Lower leg skin (tissue), 3 donors: ENCODE measurements around the gene GIT2.

Experiments
- POLR2A ChIP-seq, 2 donors: fragments of 450-650 bp; IDR thresholded peaks; one replicate each; pipeline ENCODE4 v1.6.1; 2016 to 2017; ENCODE audit warnings: antibody characterized with exemption in 2 of 2, mild to moderate bottlenecking in 1 of 2, moderate library complexity in 1 of 2
- TF ChIP-seq, protein P1 (sequence below), 3 donors: fragments of 450-650 bp; IDR thresholded peaks; one replicate each; pipeline ENCODE4 v1.5.1; 2016; ENCODE audit warnings: antibody characterized with exemption in 3 of 3, mild to moderate bottlenecking in 3 of 3, moderate library complexity in 2 of 3

DNA sequence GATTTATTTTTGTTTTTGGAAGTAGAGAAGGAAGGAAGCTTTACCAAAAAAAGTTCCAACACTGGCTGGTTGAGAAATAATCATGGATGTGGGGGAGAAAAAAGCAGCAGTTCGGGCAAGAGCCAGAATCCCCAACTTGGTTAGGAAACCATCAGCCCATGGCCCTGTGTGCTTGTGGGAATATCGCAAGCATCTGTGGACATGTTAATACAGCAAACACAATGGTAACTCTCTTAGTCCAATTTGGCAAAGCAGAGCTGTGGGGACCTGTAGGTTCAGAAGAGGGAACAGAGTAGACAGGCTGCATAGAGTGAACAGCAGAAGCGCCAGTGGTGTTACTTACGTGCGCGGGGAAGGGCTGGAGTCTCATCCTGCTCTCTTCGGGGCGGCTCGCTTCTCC lies 49.3 kb downstream of the GIT2 start:
- TF ChIP-seq POLR2A (IDR thresholded peaks at IDR 0.05): no peak
- TF ChIP-seq, protein P1, sequence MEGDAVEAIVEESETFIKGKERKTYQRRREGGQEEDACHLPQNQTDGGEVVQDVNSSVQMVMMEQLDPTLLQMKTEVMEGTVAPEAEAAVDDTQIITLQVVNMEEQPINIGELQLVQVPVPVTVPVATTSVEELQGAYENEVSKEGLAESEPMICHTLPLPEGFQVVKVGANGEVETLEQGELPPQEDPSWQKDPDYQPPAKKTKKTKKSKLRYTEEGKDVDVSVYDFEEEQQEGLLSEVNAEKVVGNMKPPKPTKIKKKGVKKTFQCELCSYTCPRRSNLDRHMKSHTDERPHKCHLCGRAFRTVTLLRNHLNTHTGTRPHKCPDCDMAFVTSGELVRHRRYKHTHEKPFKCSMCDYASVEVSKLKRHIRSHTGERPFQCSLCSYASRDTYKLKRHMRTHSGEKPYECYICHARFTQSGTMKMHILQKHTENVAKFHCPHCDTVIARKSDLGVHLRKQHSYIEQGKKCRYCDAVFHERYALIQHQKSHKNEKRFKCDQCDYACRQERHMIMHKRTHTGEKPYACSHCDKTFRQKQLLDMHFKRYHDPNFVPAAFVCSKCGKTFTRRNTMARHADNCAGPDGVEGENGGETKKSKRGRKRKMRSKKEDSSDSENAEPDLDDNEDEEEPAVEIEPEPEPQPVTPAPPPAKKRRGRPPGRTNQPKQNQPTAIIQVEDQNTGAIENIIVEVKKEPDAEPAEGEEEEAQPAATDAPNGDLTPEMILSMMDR (IDR thresholded peaks at IDR 0.05): no peak
